ENCODE measurements around the gene SBK1. TPM values are rescaled to one million over a fixed set of nuclear protein-coding genes. Genes with fewer than 3 reads are reported as not detected.
"Not testable (repeated sequence)": the region's sequence is repeated elsewhere in the genome, so short reads cannot be mapped to it uniquely, and the experiment has no call there.

SBK1 gene
- total RNA-seq (2021) (18.4 and 22.1 TPM in 2 replicates), Bru-seq, nascent RNA (percentile 48 among the genes with signal in this experiment), BruChase-seq, experiment 1, labeled RNA remaining after a 2-hour chase (percentile 60 among the genes with signal in this experiment), BruChase-seq, experiment 2, labeled RNA remaining after a 6-hour chase (percentile 64 among the genes with signal in this experiment)
- long read RNA-seq, full-length matches to known transcripts, result 10 of 17 reads
- long read RNA-seq, partial matches to known transcripts, result 1 of 17 reads
- long read RNA-seq, other reads (novel, unspliced or antisense), result 6 of 17 reads

GRCh38 chr16:28291651-28292626 is at the start of gene SBK1:
Gene SBK1 (plus strand): TSS chr16:28292525. CDS start chr16:28317392, 24,867 bp downstream.
- intact Hi-C loops (cut with micrococcal nuclease; ENCODE audit: unreplicated experiment), result no loop called here
- Histone ChIP-seq H3K4me1 (replicated peaks; ENCODE audit: insufficient read depth) (0 out of 2 replicates have a peak, but pooled peaks cover 6% of the 10 kb centered on the region), H3K79me2 (ENCODE audit: low read depth) (no peaks in the 10 kb centered on the region), H3K27me3 (ENCODE audit: insufficient read depth, low read depth) (peaks cover 19% of the 10 kb centered on the region; the same call in 1 of the 2 replicates), H3K4me2 (peak within 1 kb of the TSS; percentile 98), H3K4me3 (peak within 1 kb of the TSS; percentile 62), H2AFZ (peak within 1 kb of the TSS; percentile 86), H3F3A (ENCODE audit: insufficient read depth, low read depth) (peaks cover 19% of the 10 kb centered on the region; the same call in 1 of the 2 replicates), H3K36me3 (ENCODE audit: low read depth) (no peaks in the 10 kb centered on the region), H3K27ac (no peak within 1 kb of the TSS), H3K9me3 (ENCODE audit: insufficient read depth, low read depth) (no peaks in the 10 kb centered on the region), H4K20me1 (ENCODE audit: insufficient read depth) (no peaks in the 10 kb centered on the region; the same call in 1 of the 2 replicates), H3K9me2 (ENCODE audit: insufficient read depth) (no peaks in the 10 kb centered on the region)
- no peak for TF ChIP-seq CTCF (conservative IDR thresholded peaks at IDR 0.05)
- TF ChIP-seq EZH2 (IDR thresholded peaks at IDR 0.05; ENCODE audit: low read depth), result no peak
- BruUV-seq (replicated peaks), result TSS peak; percentile 74
- CTCF ChIA-PET, result interaction anchor here (0.6 to 1.5 kb wide), 2 partner anchors 14 to 1529 kb away, joined by 3 to 15 read pairs; no protein-coding TSS in a partner anchor
- peak; percentile 64 to 94 for DNase-seq
- POLR2A ChIA-PET (ENCODE audit: unreplicated experiment), result interaction anchor here (1.0 to 1.1 kb wide), 2 partner anchors 305 to 318 kb away, joined by 3 to 18 read pairs; partner anchors contain the start of genes SULT1A1 and SULT1A2

DNA sequence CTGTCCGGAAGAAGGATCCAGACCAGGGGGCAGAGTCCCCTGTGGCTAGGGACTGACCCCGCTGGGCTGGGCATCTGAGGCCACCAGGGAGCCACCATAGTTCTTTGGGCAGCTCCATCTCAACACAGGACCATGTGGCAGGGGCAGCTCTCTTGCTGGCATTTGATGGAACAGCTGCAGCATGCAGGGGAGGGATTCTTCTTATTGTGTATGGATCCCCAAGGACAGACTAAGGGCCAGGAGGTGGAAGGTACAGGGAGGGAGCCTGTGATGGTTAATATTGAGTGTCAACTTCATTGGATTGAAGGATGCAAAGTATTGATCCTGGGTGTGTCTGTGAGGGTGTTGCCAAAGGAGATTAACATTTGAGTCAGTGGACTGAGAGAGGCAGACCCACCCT is 42.8 kb upstream of the SBK1 start:
- H3K4me3 ChIP-seq; H3K4me1 ChIP-seq (replicated peaks; ENCODE audit: insufficient read depth); H2AFZ ChIP-seq; H3K27ac ChIP-seq; H3F3A ChIP-seq (ENCODE audit: insufficient read depth, low read depth); H4K20me1 ChIP-seq (ENCODE audit: insufficient read depth); H3K27me3 ChIP-seq (ENCODE audit: insufficient read depth, low read depth); POLR2A ChIA-PET (ENCODE audit: unreplicated experiment); H3K36me3 ChIP-seq (ENCODE audit: low read depth); DNase-seq; H3K79me2 ChIP-seq (ENCODE audit: low read depth); BruUV-seq (replicated peaks); CTCF ChIA-PET; intact Hi-C loops (cut with micrococcal nuclease; ENCODE audit: unreplicated experiment); H3K9me3 ChIP-seq (ENCODE audit: insufficient read depth, low read depth); H3K4me2 ChIP-seq; H3K9me2 ChIP-seq (ENCODE audit: insufficient read depth): not testable (repeated sequence)

DNA sequence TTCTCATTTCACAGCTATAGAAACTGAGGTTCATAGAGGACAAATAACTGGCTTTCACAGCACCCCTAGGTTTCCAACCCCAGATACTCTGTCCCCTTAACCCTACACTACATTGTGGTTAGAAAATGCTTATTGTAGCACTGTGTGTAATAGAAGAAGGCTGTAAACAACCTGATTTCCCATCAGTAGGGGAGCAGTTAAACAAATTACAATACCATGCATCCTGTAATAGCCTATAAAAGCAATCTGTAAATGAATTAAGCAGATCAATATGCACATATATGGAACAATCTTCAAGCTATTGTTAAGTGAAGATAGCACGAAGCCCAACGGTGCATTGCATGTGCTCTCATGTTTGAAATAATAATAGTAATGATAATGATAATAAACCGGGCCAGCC is 41.3 kb upstream of the SBK1 start:
- Histone ChIP-seq H3K79me2 (ENCODE audit: low read depth) (no peaks in the 10 kb centered on the region), H3K4me2 (no peak overlapping the region), H3F3A (ENCODE audit: insufficient read depth, low read depth) (no peaks in the 10 kb centered on the region), H3K9me3 (ENCODE audit: insufficient read depth, low read depth) (no peaks in the 10 kb centered on the region), H3K4me1 (replicated peaks; ENCODE audit: insufficient read depth) (no peaks in the 10 kb centered on the region), H2AFZ (no peak overlapping the region), H3K27ac (no peak overlapping the region), H3K9me2 (ENCODE audit: insufficient read depth) (no peaks in the 10 kb centered on the region), H3K27me3 (ENCODE audit: insufficient read depth, low read depth) (peaks cover 5% of the 10 kb centered on the region; the same call in 1 of the 2 replicates), H4K20me1 (ENCODE audit: insufficient read depth) (no peaks in the 10 kb centered on the region), H3K36me3 (ENCODE audit: low read depth) (no peaks in the 10 kb centered on the region), H3K4me3 (no peak overlapping the region)
- CTCF ChIA-PET, result no interaction called here
- DNase-seq, result no peak
- POLR2A ChIA-PET (ENCODE audit: unreplicated experiment), result no interaction called here
- no TSS peak for BruUV-seq (replicated peaks)
- TF ChIP-seq CTCF (conservative IDR thresholded peaks at IDR 0.05) (no peak), EZH2 (IDR thresholded peaks at IDR 0.05; ENCODE audit: low read depth) (no peak)
- intact Hi-C loops (cut with micrococcal nuclease; ENCODE audit: unreplicated experiment), result no loop called here
